GM12874 (cell line): Measurements from ENCODE around the gene HOXC6.

Experiments used
- CTCF ChIP-seq: IDR thresholded peaks from 2 replicates; pipeline ENCODE4 v1.5.1; 2011; ENCODE audit warnings: low read depth, mild to moderate bottlenecking, control low read depth, low read length, moderate library complexity; ENCODE audit not compliant: insufficient read depth

The HOXC6 gene

GRCh38 chr12:53996240-53997203 lies 31.7 kb upstream of the HOXC6 start:
- TF ChIP-seq CTCF, result no peak

DNA sequence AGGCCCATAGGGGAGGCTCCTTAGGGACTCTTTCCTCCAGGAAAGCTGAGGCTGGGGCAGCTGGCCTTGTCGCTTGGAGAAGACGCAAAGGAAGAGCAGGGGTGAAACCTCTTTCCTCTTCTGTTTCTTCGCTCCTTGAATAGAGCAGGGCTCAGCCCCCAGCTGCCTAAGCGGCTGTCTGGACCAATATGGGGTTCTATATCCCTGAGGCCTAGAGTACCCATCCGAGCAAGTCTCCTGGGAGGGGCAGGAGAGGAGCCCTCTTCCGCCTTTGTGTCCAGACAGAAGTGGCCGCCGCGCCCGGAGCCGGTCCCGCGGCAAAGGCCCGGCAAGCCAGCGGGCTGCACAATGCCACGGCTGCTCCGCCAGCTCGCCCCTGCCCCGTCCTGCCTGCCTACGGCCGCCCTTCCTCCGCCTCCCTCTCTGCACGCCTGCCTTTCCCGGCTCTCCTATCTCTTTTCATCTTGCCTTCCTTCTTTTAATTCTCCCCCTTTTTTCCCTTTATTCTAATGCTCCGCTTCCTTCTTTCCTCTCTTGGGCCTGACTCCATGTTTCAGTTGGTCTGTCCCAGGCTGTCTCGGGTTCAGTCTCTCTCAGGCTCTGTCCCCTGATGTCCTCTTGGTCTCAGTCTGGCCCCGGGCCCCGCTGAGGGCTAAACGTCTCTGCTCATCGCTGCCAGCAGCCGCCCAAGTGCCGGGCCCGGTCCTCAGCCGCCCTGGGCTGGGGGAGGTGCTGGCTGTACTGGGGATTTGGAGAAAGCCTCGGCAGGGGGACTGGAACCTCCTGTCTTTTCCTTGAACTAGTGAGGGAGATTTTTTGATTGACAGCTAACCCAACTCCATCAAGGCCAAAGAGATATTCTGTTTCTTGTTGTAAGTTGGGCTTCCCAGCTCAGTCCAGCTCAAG lies 30.8 kb upstream of the HOXC6 start:
- TF ChIP-seq CTCF, result no peak

- no peak for TF ChIP-seq CTCF
Measured at GRCh38 chr12:53998110-53998899, 29.9 kb upstream of the HOXC6 start.

GRCh38 chr12:53998900-53999236 lies 29.4 kb upstream of the HOXC6 start:
- TF ChIP-seq CTCF, result no peak

- TF ChIP-seq CTCF, result no peak
Measured at GRCh38 chr12:53999559-54000115, 28.6 kb upstream of the HOXC6 start.

DNA sequence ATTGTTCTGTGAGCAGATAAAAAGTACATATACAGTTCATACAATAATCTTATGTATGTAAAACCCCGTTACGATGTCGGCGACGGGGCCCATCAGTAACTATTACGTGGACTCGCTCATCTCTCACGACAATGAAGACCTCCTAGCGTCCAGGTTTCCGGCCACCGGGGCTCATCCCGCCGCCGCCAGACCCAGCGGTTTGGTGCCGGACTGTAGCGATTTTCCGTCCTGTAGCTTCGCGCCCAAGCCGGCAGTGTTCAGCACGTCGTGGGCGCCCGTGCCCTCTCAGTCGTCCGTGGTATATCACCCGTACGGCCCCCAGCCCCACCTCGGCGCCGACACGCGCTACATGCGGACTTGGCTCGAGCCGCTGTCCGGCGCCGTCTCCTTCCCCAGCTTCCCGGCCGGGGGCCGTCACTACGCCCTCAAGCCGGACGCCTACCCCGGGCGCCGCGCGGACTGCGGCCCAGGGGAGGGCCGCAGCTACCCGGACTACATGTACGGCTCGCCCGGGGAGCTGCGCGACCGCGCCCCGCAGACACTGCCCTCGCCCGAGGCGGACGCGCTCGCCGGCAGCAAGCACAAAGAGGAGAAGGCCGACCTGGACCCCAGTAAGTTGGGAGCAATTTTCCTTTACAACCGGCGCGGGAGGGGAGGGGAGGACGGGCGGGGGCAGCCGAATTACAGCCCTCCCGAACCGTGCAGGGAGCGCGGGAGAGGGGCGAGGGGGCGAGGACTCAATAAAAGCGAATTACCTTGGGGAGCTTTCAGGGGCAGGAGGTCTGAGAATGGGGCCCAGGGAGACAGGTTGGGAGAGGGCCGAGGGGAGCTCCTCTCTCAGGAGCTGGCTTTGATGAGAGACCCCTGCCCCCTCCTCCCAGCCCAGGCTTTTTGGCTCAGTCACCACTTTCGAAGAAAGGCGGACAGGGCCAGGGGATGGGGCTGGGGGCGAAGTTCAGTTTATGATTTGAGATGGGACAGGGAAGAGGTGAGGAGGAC lies 27.8 kb upstream of the HOXC6 start, which contains the start of gene HOXC9:
Gene HOXC9, plus strand, starts transcription at position 46 of the 999 bp plus-strand sequence. Its CDS starts 28 bp downstream, at position 74.
- no peak for TF ChIP-seq CTCF
